ENCODE measurements around the gene C6orf141.

DNA sequence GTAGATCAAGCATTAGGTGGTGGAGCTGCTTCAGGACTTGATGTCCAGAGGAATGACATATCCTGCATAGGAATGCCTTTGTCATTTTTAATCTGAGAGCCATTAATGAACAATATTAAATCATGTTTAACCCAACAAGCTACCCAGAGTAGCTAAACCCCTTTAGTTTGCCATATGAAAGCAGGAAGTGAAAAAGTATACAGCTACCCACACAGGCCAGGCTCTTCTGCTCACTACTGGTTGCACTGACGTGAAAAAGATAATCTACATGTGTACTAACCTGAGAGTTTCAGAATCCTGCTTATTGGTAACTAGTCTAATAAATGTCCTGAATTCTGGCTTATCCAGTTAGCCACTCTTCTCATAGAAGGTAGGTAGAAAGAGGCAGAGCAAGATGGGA is 30.8 kb upstream of the C6orf141 start:
- TF ChIP-seq, protein P1, sequence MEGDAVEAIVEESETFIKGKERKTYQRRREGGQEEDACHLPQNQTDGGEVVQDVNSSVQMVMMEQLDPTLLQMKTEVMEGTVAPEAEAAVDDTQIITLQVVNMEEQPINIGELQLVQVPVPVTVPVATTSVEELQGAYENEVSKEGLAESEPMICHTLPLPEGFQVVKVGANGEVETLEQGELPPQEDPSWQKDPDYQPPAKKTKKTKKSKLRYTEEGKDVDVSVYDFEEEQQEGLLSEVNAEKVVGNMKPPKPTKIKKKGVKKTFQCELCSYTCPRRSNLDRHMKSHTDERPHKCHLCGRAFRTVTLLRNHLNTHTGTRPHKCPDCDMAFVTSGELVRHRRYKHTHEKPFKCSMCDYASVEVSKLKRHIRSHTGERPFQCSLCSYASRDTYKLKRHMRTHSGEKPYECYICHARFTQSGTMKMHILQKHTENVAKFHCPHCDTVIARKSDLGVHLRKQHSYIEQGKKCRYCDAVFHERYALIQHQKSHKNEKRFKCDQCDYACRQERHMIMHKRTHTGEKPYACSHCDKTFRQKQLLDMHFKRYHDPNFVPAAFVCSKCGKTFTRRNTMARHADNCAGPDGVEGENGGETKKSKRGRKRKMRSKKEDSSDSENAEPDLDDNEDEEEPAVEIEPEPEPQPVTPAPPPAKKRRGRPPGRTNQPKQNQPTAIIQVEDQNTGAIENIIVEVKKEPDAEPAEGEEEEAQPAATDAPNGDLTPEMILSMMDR (IDR thresholded peaks at IDR 0.05), result no peak
- TF ChIP-seq EZH2 (IDR thresholded peaks at IDR 0.05; ENCODE audit: borderline replicate concordance, insufficient read depth, low read depth, low read length, poor library complexity, severe bottlenecking), result no peak
